H9 (cell line): ENCODE measurements around the gene TMEM132D. TPM values are rescaled to one million over a fixed set of nuclear protein-coding genes. Genes with fewer than 3 reads are reported as not detected.
A peak's percentile ranks its signal among the peaks of the same experiment; 100 is the strongest.

Experiments used
- DNase-seq: peaks from one replicate; pipeline ENCODE4 v3.0.0-alpha.2; 2017
- H2AFZ ChIP-seq: one replicate; pipeline ENCODE4 v1.6.1; 2013; ENCODE audit warnings: mild to moderate bottlenecking, low read length, control low read depth, moderate library complexity
- H2AK5ac ChIP-seq: 2 replicates; pipeline ENCODE4 v1.6.1; 2013; ENCODE audit warnings: low read length, control low read depth, mixed read lengths; ENCODE audit not compliant: insufficient read length
- H2BK120ac ChIP-seq: one replicate; pipeline ENCODE4 v1.6.1; 2013; ENCODE audit warnings: low read depth, mild to moderate bottlenecking, low read length, control low read depth, inconsistent platforms; ENCODE audit not compliant: poor library complexity, severe bottlenecking
- H2BK12ac ChIP-seq: 2 replicates; pipeline ENCODE4 v1.6.1; 2013; ENCODE audit warnings: low read length, control low read depth, mixed read lengths, low read depth; ENCODE audit not compliant: insufficient read length
- H2BK15ac ChIP-seq: 2 replicates; pipeline ENCODE4 v1.6.1; 2013; ENCODE audit warnings: low read depth, low read length, control low read depth
- H2BK20ac ChIP-seq: one replicate; pipeline ENCODE4 v1.6.1; 2013; ENCODE audit warnings: low read depth, mild to moderate bottlenecking, low read length, control low read depth, inconsistent platforms; ENCODE audit not compliant: poor library complexity, severe bottlenecking
- H2BK5ac ChIP-seq: 2 replicates; pipeline ENCODE4 v1.6.1; 2013; ENCODE audit warnings: low read length, control low read depth, mixed read lengths; ENCODE audit not compliant: insufficient read length
- H3K14ac ChIP-seq: 2 replicates; pipeline ENCODE4 v1.6.1; 2013; ENCODE audit warnings: low read length, control low read depth; ENCODE audit not compliant: insufficient read depth
- H3K18ac ChIP-seq: 2 replicates; pipeline ENCODE4 v1.6.1; 2013; ENCODE audit warnings: low read depth, mild to moderate bottlenecking, mixed read lengths, low read length, control low read depth; ENCODE audit not compliant: insufficient read length
- H3K23ac ChIP-seq: 2 replicates; pipeline ENCODE4 v1.6.1; 2013; ENCODE audit warnings: low read length, control low read depth, mixed read lengths, low read depth; ENCODE audit not compliant: insufficient read length
- H3K23me2 ChIP-seq: 2 replicates; pipeline ENCODE4 v1.6.1; 2013; ENCODE audit warnings: low read depth, mild to moderate bottlenecking, mixed read lengths, low read length, control low read depth; ENCODE audit not compliant: insufficient read length, poor library complexity, severe bottlenecking
- H3K27ac ChIP-seq: 2 replicates; pipeline ENCODE4 v1.5.1; 2013; ENCODE audit warnings: low read length, control low read depth, mixed read lengths, low read depth; ENCODE audit not compliant: insufficient read length
- H3K27me3 ChIP-seq: 2 replicates; pipeline ENCODE4 v1.6.1; 2013; ENCODE audit warnings: low read length, control low read depth, inconsistent platforms; ENCODE audit not compliant: insufficient read depth
- H3K4ac ChIP-seq: 2 replicates; pipeline ENCODE4 v1.6.1; 2013; ENCODE audit warnings: low read depth, mild to moderate bottlenecking, control low read depth, inconsistent platforms, low read length, moderate library complexity
- H3K4me1 ChIP-seq: 2 replicates; pipeline ENCODE4 v1.6.1; 2013; ENCODE audit warnings: low read length, control low read depth, inconsistent platforms; ENCODE audit not compliant: insufficient read depth
- H3K4me2 ChIP-seq: 2 replicates; pipeline ENCODE4 v1.6.1; 2013; ENCODE audit warnings: low read length, control low read depth, mixed read lengths; ENCODE audit not compliant: insufficient read length, insufficient read depth
- H3K56ac ChIP-seq: 2 replicates; pipeline ENCODE4 v1.6.1; 2013; ENCODE audit warnings: low read depth, mild to moderate bottlenecking, mixed read lengths, low read length, control low read depth; ENCODE audit not compliant: insufficient read length
- H3K79me1 ChIP-seq: 2 replicates; pipeline ENCODE4 v1.6.1; 2013; ENCODE audit warnings: low read depth, mild to moderate bottlenecking, moderate library complexity, low read length, control low read depth, inconsistent platforms; ENCODE audit not compliant: insufficient read depth, poor library complexity, severe bottlenecking
- H3K79me2 ChIP-seq: 2 replicates; pipeline ENCODE4 v1.6.1; 2013; ENCODE audit warnings: low read length, control low read depth, inconsistent platforms; ENCODE audit not compliant: insufficient read depth
- H3K9ac ChIP-seq: 2 replicates; pipeline ENCODE4 v1.6.1; 2013; ENCODE audit warnings: low read length, control low read depth, mixed read lengths; ENCODE audit not compliant: insufficient read length; ENCODE audit errors: extremely low read depth
- H3K9me3 ChIP-seq: one replicate; pipeline ENCODE4 v1.6.1; 2013; ENCODE audit warnings: low read depth, low read length, inconsistent platforms; ENCODE audit not compliant: control insufficient read depth
- H3T11ph ChIP-seq: one replicate; pipeline ENCODE4 v1.6.1; 2013; ENCODE audit warnings: mild to moderate bottlenecking, low read length, control low read depth, inconsistent platforms
- H4K20me1 ChIP-seq: one replicate; pipeline ENCODE4 v1.6.1; 2013; ENCODE audit not compliant: control insufficient read depth, insufficient read length, insufficient read depth
- H4K5ac ChIP-seq: 2 replicates; pipeline ENCODE4 v1.6.1; 2013; ENCODE audit warnings: low read depth, mild to moderate bottlenecking, mixed read lengths, low read length, control low read depth; ENCODE audit not compliant: insufficient read length
- H4K8ac ChIP-seq: replicated peaks from 2 replicates; pipeline ENCODE4 v1.6.1; 2013; ENCODE audit warnings: low read length, control low read depth, mixed read lengths, low read depth; ENCODE audit not compliant: insufficient read length
- H4K91ac ChIP-seq: 2 replicates; pipeline ENCODE4 v1.6.1; 2013; ENCODE audit warnings: low read depth, mild to moderate bottlenecking, moderate library complexity, mixed read lengths, low read length, control low read depth; ENCODE audit not compliant: insufficient read length
- H3K27ac Mint-ChIP-seq, 3 experiments: 2 replicates in 2 of 3; 3 replicates in 1 of 3; pipeline ENCODE4 v1.8.0; 2020 to 2021; ENCODE audit warnings: mixed read lengths in 3 of 3, mild to moderate bottlenecking in 1 of 3, moderate library complexity in 1 of 3
- H3K27me3 Mint-ChIP-seq: 2 replicates; pipeline ENCODE4 v1.8.0; 2021; ENCODE audit warnings: low read depth, mild to moderate bottlenecking, moderate library complexity, mixed read lengths
- H3K36me3 Mint-ChIP-seq, 3 experiments: 2 replicates in 2 of 3; 3 replicates in 1 of 3; pipeline ENCODE4 v1.8.0; 2020 to 2021; ENCODE audit warnings: low read depth in 3 of 3, mixed read lengths in 3 of 3; ENCODE audit not compliant: insufficient read depth in 1 of 3
- H3K4me1 Mint-ChIP-seq, 2 experiments: 2 replicates each; pipeline ENCODE4 v1.8.0; 2020; ENCODE audit warnings: mixed read lengths in 2 of 2
- H3K4me3 Mint-ChIP-seq, 2 experiments: 2 replicates in 1 of 2; 3 replicates in 1 of 2; pipeline ENCODE4 v1.8.0; 2020 to 2021; ENCODE audit warnings: mild to moderate bottlenecking in 2 of 2, mixed read lengths in 2 of 2, moderate library complexity in 1 of 2
- H3K9me3 Mint-ChIP-seq, 2 experiments: 2 replicates in 1 of 2; 3 replicates in 1 of 2; pipeline ENCODE4 v1.8.0; 2020; ENCODE audit warnings: mild to moderate bottlenecking in 2 of 2, mixed read lengths in 2 of 2, moderate library complexity in 1 of 2
- CTCF ChIP-seq: fragments of 200-600 bp; sonication (generic); conservative IDR thresholded peaks from 3 replicates; pipeline ENCODE4 v1.8.0; 2021; ENCODE audit warnings: antibody characterized with exemption, mild to moderate bottlenecking
- WGBS: extraction: QIAGEN DNeasy Blood & Tissue Kit; methylation state at CpG from one replicate; pipeline ENCODE4 v1.1.7; 2013; ENCODE audit warnings: missing lambda C conversion rate, low lambda C conversion rate, mixed read lengths; ENCODE audit not compliant: insufficient read length; ENCODE audit errors: extremely low coverage; 5-methylcytosine and 5-hydroxymethylcytosine counted together
- total RNA-seq: library from RNA; stranded (reverse); gene quantifications from 2 replicates; pipeline ENCODE4 v1.2.1, GENCODE V29; 2021

TMEM132D gene
- total RNA-seq, 1 experiment from 2014 or later = 6.1 TPM

DNA sequence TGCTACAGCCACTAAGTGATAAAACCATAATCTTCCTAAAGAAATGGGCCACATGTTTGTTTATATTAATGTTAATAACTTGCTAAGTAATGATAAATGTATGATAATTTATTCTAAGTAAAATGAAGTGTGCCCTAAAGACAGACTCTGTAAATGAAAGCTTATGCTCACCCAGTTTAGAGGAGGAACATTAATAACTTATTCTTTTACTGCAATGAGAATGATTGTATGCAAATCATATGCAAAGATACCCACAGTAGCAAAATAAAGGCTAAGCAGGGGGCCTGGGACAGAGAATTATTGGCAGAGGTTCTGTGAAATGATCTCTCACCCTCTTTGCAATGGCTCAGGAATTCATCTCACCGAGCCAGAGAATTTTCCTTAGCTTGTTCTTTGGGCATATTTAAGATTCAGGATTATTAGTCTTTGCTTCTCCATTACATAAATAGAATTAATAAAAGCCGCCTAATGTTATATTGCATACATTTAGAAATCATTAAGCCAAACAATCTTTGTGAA is 75.9 kb downstream of the TMEM132D start:
- Histone ChIP-seq H3T11ph (no peak overlapping the region), H3K9me3 (no peaks in the 10 kb centered on the region), H4K20me1 (no peaks in the 10 kb centered on the region), H2BK120ac (no peak overlapping the region), H2BK12ac (no peak overlapping the region), H3K23ac (no peak overlapping the region), H3K27me3 (no peaks in the 10 kb centered on the region), H3K14ac (no peak overlapping the region), H3K4ac (no peak overlapping the region), H3K56ac (no peak overlapping the region), H4K91ac (no peak overlapping the region), H3K9ac (no peak overlapping the region), H2BK20ac (no peak overlapping the region), H2BK5ac (no peak overlapping the region), H2AFZ (no peak overlapping the region), H3K27ac (peak overlapping the region; percentile 67), H3K18ac (no peak overlapping the region), H3K4me2 (peak overlapping the region; percentile 10), H4K8ac (no peak overlapping the region), H4K5ac (no peak overlapping the region), H3K23me2 (no peaks in the 10 kb centered on the region), H2BK15ac (no peak overlapping the region), H3K4me1 (peaks cover 14% of the 10 kb centered on the region), H3K79me1 (no peaks in the 10 kb centered on the region), H3K79me2 (peaks cover 2% of the 10 kb centered on the region; the same call in 1 of the 2 replicates), H2AK5ac (no peak overlapping the region)
- H3K9me3 Mint-ChIP-seq = peaks cover 5 to 7% of the 10 kb centered on the region in 2 experiments
- H3K27me3 Mint-ChIP-seq = no peaks in the 10 kb centered on the region; the same call in 1 of the 2 replicates
- H3K36me3 Mint-ChIP-seq = peaks cover 6 to 15% (median 11%) of the 10 kb centered on the region in 3 experiments; a peak in 6 of 7 replicates
- no peak for TF ChIP-seq CTCF
- peaks cover 61 to 67% of the 10 kb centered on the region in 2 experiments for H3K4me1 Mint-ChIP-seq
- peak overlapping the region in 2 of 3 experiments; percentile 92 to 97; a peak in 4 of 7 replicates for H3K27ac Mint-ChIP-seq
- peak overlapping the region in 1 of 2 experiments; percentile 14; a peak in 1 of 5 replicates for H3K4me3 Mint-ChIP-seq
- DNase-seq = no peak
- no CpG with 5 or more reads among the region's 2 CpGs for WGBS
